ENCODE data around the gene SPRED1. TPM values are rescaled to one million over a fixed set of nuclear protein-coding genes. Genes with fewer than 3 reads are reported as not detected.
A peak's percentile ranks its signal among the peaks of the same experiment; 100 is the strongest.

Gene SPRED1
- total RNA-seq, 4 donors from 2014 or later, result 6.1 to 135 (median 26.6) TPM

GRCh38 chr15:38374556-38374955 lies 121.9 kb downstream of the SPRED1 start:
- no peak overlapping the region for H3K27ac ChIP-seq
- no peak overlapping the region for H3K4me3 ChIP-seq
- intact Hi-C loops (cut with DNase I; ENCODE audit: low total_unique reads), result no loop called here
- no peaks in the 10 kb centered on the region for H3K9me3 ChIP-seq
- no peaks in the 10 kb centered on the region for H3K27me3 ChIP-seq
- no peaks in the 10 kb centered on the region for H3K4me1 ChIP-seq
- no peaks in the 10 kb centered on the region for H3K36me3 ChIP-seq
- TF ChIP-seq CTCF (IDR thresholded peaks at IDR 0.05) (no peak), POLR2A (IDR thresholded peaks at IDR 0.05) (no peak)
- no peak for DNase-seq

- intact Hi-C loops (cut with DNase I; ENCODE audit: low total_unique reads), result no loop called here
- no peak for DNase-seq
- no peaks in the 10 kb centered on the region for H3K4me1 ChIP-seq
- no peaks in the 10 kb centered on the region for H3K9me3 ChIP-seq
- no peaks in the 10 kb centered on the region for H3K36me3 ChIP-seq
- H3K4me3 ChIP-seq, result no peak overlapping the region
- no peaks in the 10 kb centered on the region for H3K27me3 ChIP-seq
- TF ChIP-seq POLR2A (IDR thresholded peaks at IDR 0.05) (no peak), CTCF (IDR thresholded peaks at IDR 0.05) (no peak)
- no peak overlapping the region for H3K27ac ChIP-seq
Observed at GRCh38 chr15:38376081-38376480, 123.4 kb downstream of the SPRED1 start.

DNA sequence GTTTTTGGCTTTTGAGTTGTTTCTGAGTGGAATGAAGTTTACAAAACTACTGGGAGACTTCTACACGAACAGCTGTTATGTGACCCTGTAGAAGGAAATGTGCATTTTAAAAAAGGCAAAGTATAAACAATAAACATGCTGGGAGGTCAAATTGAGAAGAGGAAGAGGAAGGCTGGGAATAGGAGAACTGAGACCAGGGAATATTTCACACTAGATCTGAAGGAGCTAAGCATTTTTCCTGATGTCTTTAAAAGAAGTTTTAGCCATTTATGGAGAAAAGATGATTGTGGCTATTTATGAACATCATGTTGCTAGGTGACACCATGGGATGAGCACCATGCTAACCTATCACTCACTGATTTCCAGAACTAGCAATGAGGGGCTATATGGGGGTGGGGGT lies 125.0 kb downstream of the SPRED1 start:
- Histone ChIP-seq H3K4me3 (no peak overlapping the region), H3K9me3 (no peaks in the 10 kb centered on the region), H3K36me3 (no peaks in the 10 kb centered on the region), H3K27me3 (no peaks in the 10 kb centered on the region), H3K4me1 (no peaks in the 10 kb centered on the region), H3K27ac (no peak overlapping the region)
- no peak for TF ChIP-seq POLR2A (IDR thresholded peaks at IDR 0.05)
- TF ChIP-seq CTCF (IDR thresholded peaks at IDR 0.05), result no peak
- DNase-seq, result no peak
- intact Hi-C loops (cut with DNase I; ENCODE audit: low total_unique reads), result no loop called here

- H3K9me3 ChIP-seq, result no peaks in the 10 kb centered on the region
- TF ChIP-seq CTCF (IDR thresholded peaks at IDR 0.05) (no peak), POLR2A (IDR thresholded peaks at IDR 0.05) (no peak)
- intact Hi-C loops (cut with DNase I; ENCODE audit: low total_unique reads), result no loop called here
- H3K27me3 ChIP-seq, result no peaks in the 10 kb centered on the region
- H3K4me1 ChIP-seq, result no peaks in the 10 kb centered on the region
- DNase-seq, result peak; percentile 20 to 29
- H3K4me3 ChIP-seq, result no peak overlapping the region
- no peaks in the 10 kb centered on the region for H3K36me3 ChIP-seq
- H3K27ac ChIP-seq, result no peak overlapping the region
Observed at GRCh38 chr15:38378161-38378560, 125.5 kb downstream of the SPRED1 start.

DNA sequence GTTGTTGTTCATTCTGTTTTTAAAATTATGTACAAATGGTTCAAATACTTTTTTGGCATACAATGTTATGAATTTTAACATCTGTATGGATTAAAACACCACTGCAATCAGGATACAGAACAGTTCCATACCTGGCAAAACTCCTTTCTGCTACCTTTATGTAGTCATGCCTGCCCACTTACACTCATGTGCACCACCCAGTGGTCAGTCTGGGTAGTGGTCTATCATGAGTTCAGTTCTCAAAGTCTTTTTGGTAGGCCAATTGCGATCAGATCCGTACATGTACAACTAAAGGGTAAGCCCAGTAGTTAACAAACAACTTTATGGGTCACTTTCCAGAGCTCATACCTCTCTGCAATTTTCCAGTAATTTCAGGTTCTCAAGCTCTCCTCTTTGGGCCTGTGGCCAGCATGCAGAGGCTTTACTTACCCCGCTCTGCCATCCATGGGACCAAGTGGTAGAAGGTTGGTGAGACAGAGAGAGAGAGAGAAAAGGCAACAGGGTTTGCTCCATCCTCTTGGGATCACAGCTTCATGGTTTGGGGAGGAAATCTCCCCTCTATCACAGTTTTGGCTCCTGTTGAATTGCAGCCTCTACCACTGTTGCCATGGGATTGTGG lies 137.4 kb downstream of the SPRED1 start:
- DNase-seq, result peak; percentile 57 to 65
- Histone ChIP-seq H3K27ac (no peak overlapping the region), H3K27me3 (no peaks in the 10 kb centered on the region), H3K36me3 (no peaks in the 10 kb centered on the region), H3K4me1 (no peaks in the 10 kb centered on the region), H3K4me3 (no peak overlapping the region), H3K9me3 (no peaks in the 10 kb centered on the region)
- TF ChIP-seq POLR2A (IDR thresholded peaks at IDR 0.05) (no peak), CTCF (IDR thresholded peaks at IDR 0.05) (peak; percentile 62 to 76 (median 68))
- intact Hi-C loops (cut with DNase I; ENCODE audit: low total_unique reads), result loop anchor here (5.0 kb wide), 1 partner anchor 393 kb away; no protein-coding TSS in a partner anchor
